GM18867 (cell line): ENCODE data around the gene PCDH9.

ENCODE experiments used
- ATAC-seq: cut with Tn5 transposase; IDR thresholded peaks from one replicate; pipeline ENCODE4 v1.9.1; 2021; ENCODE audit warnings: mild to moderate bottlenecking, moderate library complexity; ENCODE audit not compliant: unreplicated experiment

PCDH9 gene

DNA sequence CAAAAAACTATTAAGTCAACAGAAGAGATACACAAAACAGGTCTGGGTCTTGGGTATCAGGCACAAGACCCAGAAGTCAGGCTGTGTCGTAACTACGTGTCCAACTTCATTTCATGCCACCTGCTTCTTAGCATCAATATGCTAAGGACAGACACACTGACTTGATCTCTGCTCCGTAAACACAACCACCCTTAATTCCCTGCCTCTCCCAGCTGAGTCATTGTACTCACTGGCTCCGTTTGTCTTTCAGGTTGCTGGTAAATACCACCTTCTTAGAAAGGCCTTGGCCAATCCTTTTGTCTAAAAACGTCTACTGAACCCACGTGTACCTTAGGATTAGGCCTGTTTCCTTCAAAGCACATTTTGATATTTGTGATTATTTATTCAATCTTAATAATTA lies 726.2 kb downstream of the PCDH9 start:
- ATAC-seq, result no peak

- no peak for ATAC-seq
These were observed 729.0 kb downstream of the PCDH9 start for GRCh38 chr13:66501181-66501580.

GRCh38 chr13:66492479-66492878 lies 737.7 kb downstream of the PCDH9 start:
- peak; percentile 97 for ATAC-seq

GRCh38 chr13:66491251-66491650 lies 738.9 kb downstream of the PCDH9 start:
- no peak for ATAC-seq

DNA sequence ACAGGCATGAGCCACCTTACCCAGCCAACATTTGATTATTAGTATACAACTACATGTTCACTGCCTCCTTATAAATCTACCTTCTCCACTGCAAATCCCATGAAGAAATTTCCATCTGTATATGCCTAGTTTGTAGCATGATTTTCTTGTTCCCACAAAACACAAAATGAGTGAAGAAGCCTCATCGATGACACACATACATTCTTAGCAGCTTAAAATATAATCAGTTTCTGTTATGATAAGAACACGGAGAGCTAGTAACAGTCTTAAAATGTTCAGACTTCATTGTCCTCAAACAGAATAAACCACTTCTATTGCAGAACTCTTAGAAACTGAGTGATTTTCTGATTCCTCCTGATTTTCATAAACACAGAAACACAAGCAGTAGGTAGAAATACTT lies 740.5 kb downstream of the PCDH9 start:
- no peak for ATAC-seq

- no peak for ATAC-seq
These were observed 741.0 kb downstream of the PCDH9 start for GRCh38 chr13:66489172-66489571.

GRCh38 chr13:66483712-66484111 lies 746.4 kb downstream of the PCDH9 start:
- ATAC-seq, result no peak

DNA sequence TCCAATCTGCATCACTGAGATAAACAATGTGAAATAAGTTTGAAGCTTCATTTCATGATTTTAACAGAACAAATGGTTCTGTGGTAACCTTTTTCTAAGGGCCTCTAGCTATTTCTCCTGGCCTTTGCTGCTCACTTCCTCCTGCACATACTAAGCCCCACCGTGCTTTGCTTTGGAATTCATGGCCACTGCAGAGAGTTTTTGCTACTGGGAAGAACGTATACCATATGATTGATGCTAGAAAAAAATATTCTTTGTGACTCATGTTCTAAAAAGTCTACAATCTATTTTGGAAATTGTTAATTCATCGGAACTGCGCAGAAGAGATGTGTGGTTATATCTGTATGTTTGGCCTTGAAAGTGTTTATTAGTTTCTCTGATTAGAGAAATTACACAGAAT lies 747.3 kb downstream of the PCDH9 start:
- ATAC-seq, result no peak

GRCh38 chr13:66477816-66478215 lies 752.3 kb downstream of the PCDH9 start:
- no peak for ATAC-seq

DNA sequence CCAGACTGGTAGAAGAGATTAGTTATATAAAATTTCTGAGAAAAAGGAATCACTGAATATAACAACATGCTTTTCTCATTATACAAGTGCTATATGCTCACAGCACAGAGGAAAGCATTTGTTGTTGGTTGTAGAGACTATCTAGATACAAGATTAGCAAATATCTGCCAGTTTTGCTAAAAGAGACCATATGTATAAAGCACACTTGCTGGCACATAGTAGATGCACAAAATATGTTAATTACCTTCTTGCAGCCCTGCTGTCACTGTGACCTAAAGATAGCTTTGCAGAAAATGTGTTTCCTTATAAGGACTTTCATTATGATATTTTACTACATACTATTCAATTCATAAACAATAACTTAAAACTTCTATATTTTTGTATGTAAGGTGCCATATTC lies 755.1 kb downstream of the PCDH9 start:
- no peak for ATAC-seq

- ATAC-seq, result no peak
These were observed 760.4 kb downstream of the PCDH9 start for GRCh38 chr13:66469745-66470144.

- no peak for ATAC-seq
These were observed 761.5 kb downstream of the PCDH9 start for GRCh38 chr13:66468656-66469055.

- no peak for ATAC-seq
These were observed 767.9 kb downstream of the PCDH9 start for GRCh38 chr13:66462187-66462586.

- no peak for ATAC-seq
These were observed 769.1 kb downstream of the PCDH9 start for GRCh38 chr13:66461021-66461420.

- ATAC-seq, result no peak
These were observed 770.5 kb downstream of the PCDH9 start for GRCh38 chr13:66459634-66460033.

- ATAC-seq, result no peak
These were observed 771.0 kb downstream of the PCDH9 start for GRCh38 chr13:66459143-66459542.

DNA sequence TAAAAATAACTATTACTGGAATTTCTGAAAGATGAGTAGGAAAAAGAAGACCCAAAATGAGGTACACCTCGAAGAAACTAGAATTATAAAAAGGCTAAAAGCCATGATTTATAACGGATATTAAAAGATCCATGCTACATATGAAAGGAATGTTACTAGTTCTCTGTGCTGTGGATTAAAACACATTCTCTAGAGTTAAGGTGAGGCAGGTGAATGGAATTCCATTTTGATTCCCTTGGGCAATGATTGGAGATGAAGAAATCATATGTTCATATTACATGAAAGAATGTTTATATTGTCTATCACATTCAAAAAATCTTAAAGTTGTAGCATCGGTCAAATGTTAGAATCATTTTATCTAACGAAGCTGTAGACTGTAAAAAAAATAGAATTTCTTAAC lies 783.7 kb downstream of the PCDH9 start:
- ATAC-seq, result no peak

DNA sequence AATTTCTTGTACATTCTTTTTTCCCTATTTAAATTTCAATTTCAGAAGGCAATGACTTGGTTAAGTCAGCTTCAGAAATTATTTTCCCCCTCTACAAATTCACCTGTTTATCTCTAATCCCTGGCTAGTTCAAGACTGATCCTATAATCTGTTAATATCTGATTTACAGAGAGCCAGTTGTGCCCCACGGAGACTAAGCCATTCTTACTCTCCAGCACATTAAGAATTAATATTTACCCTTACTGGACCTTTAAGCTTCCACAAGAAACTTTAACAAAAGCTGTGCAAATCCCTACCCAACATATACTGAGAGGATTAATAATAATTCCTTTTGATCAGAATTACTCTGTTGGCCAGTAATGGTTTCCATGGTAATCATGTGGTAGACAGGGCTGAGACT lies 786.2 kb downstream of the PCDH9 start:
- no peak for ATAC-seq

DNA sequence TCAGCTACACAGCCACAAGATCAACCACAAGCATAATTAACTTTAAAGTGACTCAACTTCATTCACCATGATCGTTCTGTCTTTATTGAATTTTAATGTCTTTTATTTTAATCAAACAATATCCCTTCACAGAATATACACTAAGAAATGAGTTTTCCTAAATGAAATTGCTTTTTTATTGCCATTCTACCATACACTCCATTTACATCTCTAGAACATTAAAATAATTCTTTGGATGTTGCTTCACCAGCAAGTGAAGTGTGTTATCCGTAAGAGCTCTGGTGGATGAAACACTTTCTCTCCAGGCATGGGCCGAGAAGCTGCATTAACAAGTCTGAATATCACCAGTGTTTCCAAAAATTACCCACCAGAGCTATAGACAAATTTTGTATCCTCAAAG lies 789.2 kb downstream of the PCDH9 start:
- ATAC-seq, result no peak

DNA sequence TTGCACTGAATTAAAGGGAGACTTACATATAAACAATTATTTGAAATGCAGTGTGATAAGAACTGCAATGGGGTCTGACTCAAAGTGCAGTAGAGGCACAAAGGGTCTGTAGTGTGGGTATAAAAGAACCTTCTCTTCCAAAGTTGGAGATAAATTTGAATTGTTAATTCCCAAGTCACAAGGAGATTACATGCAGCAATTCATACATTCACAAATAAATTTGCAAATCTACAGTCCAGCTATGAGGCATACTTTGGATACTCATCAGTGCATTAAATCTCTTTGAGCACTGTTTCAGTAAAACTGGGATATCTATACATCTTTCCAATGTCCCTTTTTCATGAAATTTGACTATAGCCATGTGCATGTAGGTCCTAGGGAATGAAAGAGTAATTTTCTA lies 799.4 kb downstream of the PCDH9 start:
- no peak for ATAC-seq

DNA sequence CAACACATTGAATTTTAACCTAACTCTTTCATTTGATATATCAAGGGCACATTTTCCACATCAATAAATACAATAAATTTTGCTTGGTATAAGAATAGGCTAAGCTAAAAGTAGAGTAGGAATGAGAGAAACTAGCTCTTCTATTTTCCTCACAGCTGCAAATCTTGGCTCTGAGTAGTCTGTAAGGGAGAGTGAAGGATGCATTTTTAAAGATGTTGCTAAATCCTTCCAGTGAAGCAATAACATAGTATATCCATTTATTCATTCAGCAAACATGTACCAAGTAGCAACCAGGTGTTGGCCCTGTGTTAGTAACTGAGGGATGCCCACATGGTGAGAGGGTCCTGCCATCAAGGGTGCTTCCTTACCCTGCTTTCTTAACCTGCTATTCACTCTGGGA lies 799.9 kb downstream of the PCDH9 start:
- ATAC-seq, result no peak

GRCh38 chr13:66429156-66429555 lies 801.0 kb downstream of the PCDH9 start:
- ATAC-seq, result no peak

DNA sequence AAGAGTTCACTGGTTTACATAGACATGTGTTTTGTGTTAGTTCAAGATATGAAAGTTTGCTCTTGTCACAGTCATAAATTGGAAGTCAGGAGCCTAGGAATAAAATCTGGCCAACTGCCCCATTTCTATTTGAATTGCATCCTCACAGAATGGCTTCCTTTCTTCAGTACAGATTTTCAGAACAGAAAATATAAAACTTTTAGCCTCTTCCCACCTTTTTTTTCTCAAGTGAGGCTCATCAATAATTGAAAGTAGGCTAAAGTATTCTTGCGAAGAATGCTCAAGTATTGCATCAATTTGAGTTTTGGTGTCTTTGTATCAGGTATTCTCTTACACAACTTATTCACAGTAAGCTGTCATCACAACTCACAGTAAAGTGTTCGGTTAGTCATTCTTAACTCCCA lies 802.7 kb downstream of the PCDH9 start:
- no peak for ATAC-seq

GRCh38 chr13:66425741-66426140 lies 804.4 kb downstream of the PCDH9 start:
- no peak for ATAC-seq
